T-helper 1 cell treated with Interleukin-12 subunit alpha and Interleukin-12 subunit beta and Interleukin-4 antibody, amounts not matched to agents 30 μg/mL and 1 μg/mL, for 36 hours (primary cell): ENCODE measurements around the gene CSK.

Experiments
- H3K27ac Mint-ChIP-seq: one replicate; pipeline ENCODE4 v1.8.0; 2021; ENCODE audit warnings: mild to moderate bottlenecking, mixed read lengths
- H3K27me3 Mint-ChIP-seq: one replicate; pipeline ENCODE4 v1.8.0; 2021; ENCODE audit warnings: low read depth, mixed read lengths
- H3K36me3 Mint-ChIP-seq: one replicate; pipeline ENCODE4 v1.8.0; 2021; ENCODE audit warnings: low read depth, mixed read lengths
- H3K4me1 Mint-ChIP-seq: one replicate; pipeline ENCODE4 v1.8.0; 2021; ENCODE audit warnings: low read depth, mixed read lengths
- H3K4me3 Mint-ChIP-seq: one replicate; pipeline ENCODE4 v1.8.0; 2021; ENCODE audit warnings: mild to moderate bottlenecking, moderate library complexity, mixed read lengths
- H3K9me3 Mint-ChIP-seq: one replicate; pipeline ENCODE4 v1.8.0; 2021; ENCODE audit warnings: mixed read lengths

CSK gene

GRCh38 chr15:74840851-74841775 lies 59.2 kb downstream of the CSK start:
- Mint-ChIP-seq H3K36me3 (peaks cover 24% of the 10 kb centered on the region), H3K4me1 (peaks cover 37% of the 10 kb centered on the region), H3K4me3 (peak overlapping the region; percentile 89), H3K27me3 (no peaks in the 10 kb centered on the region), H3K9me3 (no peaks in the 10 kb centered on the region), H3K27ac (peak overlapping the region; percentile 55)

GRCh38 chr15:74841891-74842373 lies 60.1 kb downstream of the CSK start:
- H3K36me3 Mint-ChIP-seq = peaks cover 26% of the 10 kb centered on the region
- H3K4me3 Mint-ChIP-seq = peak overlapping the region; percentile 89
- peak overlapping the region; percentile 55 for H3K27ac Mint-ChIP-seq
- H3K9me3 Mint-ChIP-seq = no peaks in the 10 kb centered on the region
- H3K27me3 Mint-ChIP-seq = no peaks in the 10 kb centered on the region
- H3K4me1 Mint-ChIP-seq = peaks cover 39% of the 10 kb centered on the region

GRCh38 chr15:74842581-74843444 lies 60.9 kb downstream of the CSK start, which contains the start of gene ULK3:
ULK3 (minus strand) TSS chr15:74843156; CDS start chr15:74843105, 51 bp downstream.
- Mint-ChIP-seq H3K9me3 (no peaks in the 10 kb centered on the region), H3K27me3 (no peaks in the 10 kb centered on the region), H3K4me1 (peaks cover 42% of the 10 kb centered on the region), H3K4me3 (peak within 1 kb of the TSS; percentile 89), H3K27ac (peak within 1 kb of the TSS; percentile 84), H3K36me3 (peaks cover 31% of the 10 kb centered on the region)

GRCh38 chr15:74843445-74843828 lies 61.6 kb downstream of the CSK start:
- H3K4me3 Mint-ChIP-seq = peak overlapping the region; percentile 89
- peak overlapping the region; percentile 84 for H3K27ac Mint-ChIP-seq
- H3K9me3 Mint-ChIP-seq = no peaks in the 10 kb centered on the region
- peaks cover 35% of the 10 kb centered on the region for H3K36me3 Mint-ChIP-seq
- peaks cover 42% of the 10 kb centered on the region for H3K4me1 Mint-ChIP-seq
- H3K27me3 Mint-ChIP-seq = no peaks in the 10 kb centered on the region

- Mint-ChIP-seq H3K27ac (peak overlapping the region; percentile 84), H3K4me1 (peaks cover 42% of the 10 kb centered on the region), H3K9me3 (no peaks in the 10 kb centered on the region), H3K27me3 (no peaks in the 10 kb centered on the region), H3K36me3 (peaks cover 37% of the 10 kb centered on the region), H3K4me3 (peak overlapping the region; percentile 89)
Measured at GRCh38 chr15:74843891-74844299, 62.0 kb downstream of the CSK start.

- H3K4me3 Mint-ChIP-seq = peak overlapping the region; percentile 62
- H3K9me3 Mint-ChIP-seq = no peaks in the 10 kb centered on the region
- H3K4me1 Mint-ChIP-seq = peaks cover 42% of the 10 kb centered on the region
- peak overlapping the region; percentile 92 for H3K27ac Mint-ChIP-seq
- H3K27me3 Mint-ChIP-seq = no peaks in the 10 kb centered on the region
- peaks cover 36% of the 10 kb centered on the region for H3K36me3 Mint-ChIP-seq
Measured at GRCh38 chr15:74844319-74845207, 62.7 kb downstream of the CSK start.

GRCh38 chr15:74845208-74845568 lies 63.3 kb downstream of the CSK start:
- H3K36me3 Mint-ChIP-seq = peaks cover 40% of the 10 kb centered on the region
- H3K27ac Mint-ChIP-seq = peak overlapping the region; percentile 92
- no peaks in the 10 kb centered on the region for H3K9me3 Mint-ChIP-seq
- peaks cover 42% of the 10 kb centered on the region for H3K4me1 Mint-ChIP-seq
- peak overlapping the region; percentile 62 for H3K4me3 Mint-ChIP-seq
- no peaks in the 10 kb centered on the region for H3K27me3 Mint-ChIP-seq

- Mint-ChIP-seq H3K27me3 (no peaks in the 10 kb centered on the region), H3K4me1 (peaks cover 42% of the 10 kb centered on the region), H3K9me3 (no peaks in the 10 kb centered on the region), H3K27ac (peak overlapping the region; percentile 92), H3K36me3 (peaks cover 40% of the 10 kb centered on the region), H3K4me3 (peak overlapping the region; percentile 62)
Measured at GRCh38 chr15:74845581-74845980, 63.7 kb downstream of the CSK start.

- peaks cover 45% of the 10 kb centered on the region for H3K36me3 Mint-ChIP-seq
- H3K4me1 Mint-ChIP-seq = peaks cover 28% of the 10 kb centered on the region
- no peaks in the 10 kb centered on the region for H3K27me3 Mint-ChIP-seq
- H3K27ac Mint-ChIP-seq = no peak overlapping the region
- H3K9me3 Mint-ChIP-seq = no peaks in the 10 kb centered on the region
- H3K4me3 Mint-ChIP-seq = no peak overlapping the region
Measured at GRCh38 chr15:74847432-74847831, 65.6 kb downstream of the CSK start.

- Mint-ChIP-seq H3K4me1 (peaks cover 10% of the 10 kb centered on the region), H3K27me3 (no peaks in the 10 kb centered on the region), H3K36me3 (peaks cover 40% of the 10 kb centered on the region), H3K4me3 (no peak overlapping the region), H3K9me3 (no peaks in the 10 kb centered on the region), H3K27ac (no peak overlapping the region)
Measured at GRCh38 chr15:74850393-74850792, 68.5 kb downstream of the CSK start.

- H3K27me3 Mint-ChIP-seq = no peaks in the 10 kb centered on the region
- no peak overlapping the region for H3K27ac Mint-ChIP-seq
- H3K36me3 Mint-ChIP-seq = peaks cover 33% of the 10 kb centered on the region
- H3K9me3 Mint-ChIP-seq = no peaks in the 10 kb centered on the region
- H3K4me1 Mint-ChIP-seq = peaks cover 8% of the 10 kb centered on the region
- H3K4me3 Mint-ChIP-seq = no peak overlapping the region
Measured at GRCh38 chr15:74851960-74852359, 70.1 kb downstream of the CSK start.
